Astrocyte (in vitro differentiated cells and primary cell): ENCODE results near the gene ZCCHC24.

Experiments
- CTCF ChIP-seq: IDR thresholded peaks from 2 replicates; pipeline ENCODE4 v1.5.1; 2011; ENCODE audit warnings: low read depth, mild to moderate bottlenecking, inconsistent platforms, low read length, moderate library complexity; ENCODE audit not compliant: insufficient read depth
- EZH2 ChIP-seq: IDR thresholded peaks from 2 replicates; pipeline ENCODE4 v1.6.1; 2012; ENCODE audit warnings: mild to moderate bottlenecking, low read length, inconsistent platforms; ENCODE audit not compliant: insufficient read depth

DNA sequence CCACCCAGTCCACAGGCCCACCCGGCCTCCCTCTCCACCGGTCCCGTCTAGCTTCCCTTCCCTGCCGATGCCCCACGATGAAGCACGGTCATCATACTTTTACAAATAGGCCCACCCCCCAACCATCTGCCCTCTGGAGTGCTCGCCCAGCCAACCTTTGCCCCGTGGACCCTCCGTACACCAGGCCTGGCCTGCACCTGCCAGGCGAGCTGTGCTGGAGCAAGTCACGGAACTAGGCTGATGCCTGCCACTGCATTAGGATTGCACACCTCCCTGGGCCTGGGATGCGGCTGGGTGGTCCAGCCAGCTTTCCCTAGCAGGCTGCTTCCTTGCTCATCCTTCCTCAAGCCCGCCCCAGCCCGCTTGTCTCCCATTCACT lies 53.4 kb downstream of the ZCCHC24 start:
- TF ChIP-seq CTCF (no peak), EZH2 (no peak)
